Sigmoid colon (tissue), 7 donors: ENCODE measurements around the gene MTPN. TPM values are rescaled to one million over a fixed set of nuclear protein-coding genes. Genes with fewer than 3 reads are reported as not detected.

ENCODE experiments used
- DNase-seq: peaks from one replicate; pipeline ENCODE4 v3.0.0-alpha.2; 2019
- H3K27ac ChIP-seq, 4 donors: fragments of 200-600 bp; sonication (generic); one replicate each; pipeline ENCODE4 v1.5.1; 2016 to 2019; ENCODE audit warnings: mild to moderate bottlenecking in 1 of 4
- H3K27me3 ChIP-seq, 3 donors: fragments of 200-600 bp; sonication (generic); one replicate each; pipeline ENCODE4 v1.5.1; 2019; ENCODE audit warnings: mild to moderate bottlenecking in 1 of 3
- H3K36me3 ChIP-seq, 4 donors: fragments of 200-600 bp; sonication (generic); one replicate each; pipeline ENCODE4 v1.5.1; 2016 to 2019
- H3K4me1 ChIP-seq, 4 donors: fragments of 200-600 bp; sonication (generic); one replicate each; pipeline ENCODE4 v1.5.1; 2017 to 2019
- H3K4me3 ChIP-seq, 4 donors: fragments of 200-600 bp; sonication (generic); one replicate each; pipeline ENCODE4 v1.5.1; 2017 to 2019; ENCODE audit warnings: mild to moderate bottlenecking in 2 of 4, moderate library complexity in 1 of 4
- H3K9me3 ChIP-seq, 4 donors: fragments of 200-600 bp in 3 of 4; sonication (generic) in 3 of 4; one replicate each; pipeline versions ENCODE4 v1.5.1 to v1.6.1; 2013 to 2019
- EP300 ChIP-seq, 4 donors: sonication (generic); formaldehyde crosslinking; IDR thresholded peaks; one replicate each; pipeline ENCODE4 v1.6.1; 2017; ENCODE audit warnings: antibody characterized with exemption in 4 of 4
- POLR2A ChIP-seq, 2 donors: fragments of 450-650 bp; IDR thresholded peaks; one replicate each; pipeline ENCODE4 v1.6.1; 2016; ENCODE audit warnings: antibody characterized with exemption in 2 of 2, mild to moderate bottlenecking in 2 of 2, moderate library complexity in 2 of 2
- POLR2AphosphoS5 ChIP-seq, 4 donors: sonication (generic); formaldehyde crosslinking; IDR thresholded peaks; one replicate each; pipeline ENCODE4 v1.6.1; 2017; ENCODE audit warnings: antibody characterized with exemption in 4 of 4
- WGBS, 2 donors: extraction: QIAGEN DNeasy Blood & Tissue Kit; methylation state at CpG; one replicate each; pipeline ENCODE4 v1.1.7; 2013; 5-methylcytosine and 5-hydroxymethylcytosine counted together
- intact Hi-C: fragments of 100-400 bp; cut with DNase I; formaldehyde crosslinking; loops from one replicate; pipeline ENCODE4 v1.15.1; 2023
- polyA plus RNA-seq, 3 donors: library from polyadenylated mRNA; stranded (reverse); fragments of 200-250 nt; gene quantifications; one replicate each; pipeline ENCODE4 v1.2.3, GENCODE V29; 2013
- total RNA-seq, 4 donors: library from RNA; depleted of rRNA; stranded (reverse); fragments of >200 nt; gene quantifications; one replicate each; pipeline ENCODE4 v1.1.0, GENCODE V29; 2016
- TF ChIP-seq, protein P1 (sequence below), 4 experiments: fragments of 450-650 bp in 3 of 4; fragments of 200-600 bp in 1 of 4; IDR thresholded peaks; one replicate each; pipeline ENCODE4 v1.5.1; 2016 to 2019; ENCODE audit warnings: antibody characterized with exemption in 4 of 4, mild to moderate bottlenecking in 3 of 4, moderate library complexity in 2 of 4
- donor health status: healthy with polysubstance abuse.
- donor health status: Bipolar disorder and iron deficiency.
- donor health status: healthy.

The MTPN gene
- total and polyA plus RNA-seq, 7 donors = 65.5 to 96.7 (median 79.5) TPM

DNA sequence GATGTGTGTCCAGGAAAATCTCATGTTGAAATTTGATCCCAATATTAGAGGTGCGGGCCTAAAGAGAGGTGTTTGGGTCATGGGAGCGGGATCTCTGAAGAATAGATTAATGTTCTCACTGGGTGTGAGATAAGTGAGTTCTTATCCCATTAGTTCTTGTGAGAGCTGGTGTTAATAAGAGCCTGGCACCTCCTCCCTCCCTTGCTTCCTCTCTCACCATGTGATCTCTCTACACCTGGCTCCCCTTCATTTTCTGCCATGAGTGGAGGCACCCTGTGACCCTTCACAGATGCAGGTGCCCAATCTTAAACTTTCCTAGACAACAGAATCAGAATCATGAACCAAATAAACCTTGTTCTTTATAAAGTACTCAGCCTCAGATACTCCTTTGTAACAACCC is 19.5 kb downstream of the MTPN start:
- no peaks in the 10 kb centered on the region for H3K9me3 ChIP-seq
- H3K27me3 ChIP-seq = no peaks in the 10 kb centered on the region

DNA sequence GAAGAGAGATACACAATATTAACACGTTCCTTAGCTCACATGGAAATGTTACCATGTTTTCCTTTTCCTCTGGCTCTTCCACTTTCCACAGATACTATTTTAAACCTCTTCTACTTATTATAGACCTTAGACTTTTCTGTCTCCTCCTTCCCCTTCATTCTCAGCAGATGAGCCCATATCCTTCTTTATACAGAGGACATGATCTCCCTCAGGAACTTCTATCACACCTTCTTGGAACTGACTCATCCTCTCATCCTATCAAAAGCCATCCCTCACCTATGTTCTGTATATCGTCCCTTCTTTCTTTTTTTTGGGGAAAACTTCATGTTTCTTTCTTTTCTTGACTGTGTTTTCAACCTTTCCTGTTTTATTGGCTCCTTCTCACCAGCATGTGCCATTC is 20.8 kb downstream of the MTPN start:
- H3K27me3 ChIP-seq = no peaks in the 10 kb centered on the region
- WGBS, 2 donors = 96 to 99% methylated on average over 2 of the region's 2 CpGs
- H3K27ac ChIP-seq = no peak overlapping the region
- no peak for DNase-seq
- peaks cover 0 to 10% (median 3%) of the 10 kb centered on the region in 4 donors for H3K4me1 ChIP-seq
- H3K36me3 ChIP-seq = peaks cover 0 to 2% (median 0%) of the 10 kb centered on the region in 4 donors
- H3K9me3 ChIP-seq = no peaks in the 10 kb centered on the region
- intact Hi-C loops = no loop called here
- no peak overlapping the region for H3K4me3 ChIP-seq
- no peak for TF ChIP-seq EP300 (IDR thresholded peaks at IDR 0.05)
- TF ChIP-seq, protein P1, sequence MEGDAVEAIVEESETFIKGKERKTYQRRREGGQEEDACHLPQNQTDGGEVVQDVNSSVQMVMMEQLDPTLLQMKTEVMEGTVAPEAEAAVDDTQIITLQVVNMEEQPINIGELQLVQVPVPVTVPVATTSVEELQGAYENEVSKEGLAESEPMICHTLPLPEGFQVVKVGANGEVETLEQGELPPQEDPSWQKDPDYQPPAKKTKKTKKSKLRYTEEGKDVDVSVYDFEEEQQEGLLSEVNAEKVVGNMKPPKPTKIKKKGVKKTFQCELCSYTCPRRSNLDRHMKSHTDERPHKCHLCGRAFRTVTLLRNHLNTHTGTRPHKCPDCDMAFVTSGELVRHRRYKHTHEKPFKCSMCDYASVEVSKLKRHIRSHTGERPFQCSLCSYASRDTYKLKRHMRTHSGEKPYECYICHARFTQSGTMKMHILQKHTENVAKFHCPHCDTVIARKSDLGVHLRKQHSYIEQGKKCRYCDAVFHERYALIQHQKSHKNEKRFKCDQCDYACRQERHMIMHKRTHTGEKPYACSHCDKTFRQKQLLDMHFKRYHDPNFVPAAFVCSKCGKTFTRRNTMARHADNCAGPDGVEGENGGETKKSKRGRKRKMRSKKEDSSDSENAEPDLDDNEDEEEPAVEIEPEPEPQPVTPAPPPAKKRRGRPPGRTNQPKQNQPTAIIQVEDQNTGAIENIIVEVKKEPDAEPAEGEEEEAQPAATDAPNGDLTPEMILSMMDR (IDR thresholded peaks at IDR 0.05) = no peak

More for the DNA sequence above, 19.5 kb downstream of the MTPN start:
- WGBS, 2 donors = 99% methylated on average over 2 of the region's 2 CpGs
- Histone ChIP-seq H3K27ac (no peak overlapping the region), H3K36me3 (no peaks in the 10 kb centered on the region), H3K4me3 (no peak overlapping the region), H3K4me1 (peaks cover 0 to 10% (median 3%) of the 10 kb centered on the region in 4 donors)
- intact Hi-C loops = no loop called here
- TF ChIP-seq POLR2AphosphoS5 (IDR thresholded peaks at IDR 0.05) (no peak), EP300 (IDR thresholded peaks at IDR 0.05) (no peak), POLR2A (IDR thresholded peaks at IDR 0.05) (no peak)
- TF ChIP-seq, protein P1 (IDR thresholded peaks at IDR 0.05) = no peak
- no peak for DNase-seq

- H3K9me3 ChIP-seq = no peaks in the 10 kb centered on the region
- no peak overlapping the region for H3K27ac ChIP-seq
- H3K36me3 ChIP-seq = peaks cover 0 to 31% (median 0%) of the 10 kb centered on the region in 4 donors
- no peak for DNase-seq
- intact Hi-C loops = no loop called here
- 93 to 98% methylated on average over 2 of the region's 2 CpGs for WGBS, 2 donors
- no peak for TF ChIP-seq EP300 (IDR thresholded peaks at IDR 0.05)
- TF ChIP-seq, protein P1 (IDR thresholded peaks at IDR 0.05) = no peak
- TF ChIP-seq POLR2A (IDR thresholded peaks at IDR 0.05) = no peak
- TF ChIP-seq POLR2AphosphoS5 (IDR thresholded peaks at IDR 0.05) = no peak
- H3K27me3 ChIP-seq = no peaks in the 10 kb centered on the region
- H3K4me3 ChIP-seq = no peak overlapping the region
- peaks cover 0 to 24% (median 13%) of the 10 kb centered on the region in 4 donors for H3K4me1 ChIP-seq
Measured at GRCh38 chr7:135950972-135951371, 26.2 kb downstream of the MTPN start.

GRCh38 chr7:135950429-135950828 is 26.7 kb downstream of the MTPN start:
- TF ChIP-seq EP300 (IDR thresholded peaks at IDR 0.05) = no peak
- no peak for TF ChIP-seq POLR2AphosphoS5 (IDR thresholded peaks at IDR 0.05)
- TF ChIP-seq, protein P1 (IDR thresholded peaks at IDR 0.05) = no peak
- no peak for TF ChIP-seq POLR2A (IDR thresholded peaks at IDR 0.05)
- intact Hi-C loops = no loop called here
- Histone ChIP-seq H3K27me3 (no peaks in the 10 kb centered on the region), H3K36me3 (peaks cover 0 to 31% (median 0%) of the 10 kb centered on the region in 4 donors), H3K4me1 (peaks cover 0 to 30% (median 14%) of the 10 kb centered on the region in 4 donors), H3K9me3 (no peaks in the 10 kb centered on the region), H3K27ac (no peak overlapping the region), H3K4me3 (no peak overlapping the region)
- DNase-seq = no peak
